Activated naive CD4-positive, alpha-beta T cell treated with anti-CD3 and anti-CD28 coated beads, Interleukin-2, amount 50 U/mL, for 24 hours (primary cell): ENCODE data around the gene METTL1.
A peak's percentile ranks its signal among the peaks of the same experiment; 100 is the strongest.

ENCODE experiments used
- H3K27ac Mint-ChIP-seq: one replicate; pipeline ENCODE4 v1.8.0; 2021; ENCODE audit warnings: mild to moderate bottlenecking, mixed read lengths
- H3K27me3 Mint-ChIP-seq: one replicate; pipeline ENCODE4 v1.8.0; 2021; ENCODE audit warnings: mixed read lengths
- H3K36me3 Mint-ChIP-seq: one replicate; pipeline ENCODE4 v1.8.0; 2021; ENCODE audit warnings: mixed read lengths
- H3K4me1 Mint-ChIP-seq: one replicate; pipeline ENCODE4 v1.8.0; 2021; ENCODE audit warnings: mixed read lengths
- H3K4me3 Mint-ChIP-seq: one replicate; pipeline ENCODE4 v1.8.0; 2021; ENCODE audit warnings: mild to moderate bottlenecking, mixed read lengths
- H3K9me3 Mint-ChIP-seq: one replicate; pipeline ENCODE4 v1.8.0; 2021; ENCODE audit warnings: mixed read lengths

METTL1 gene

DNA sequence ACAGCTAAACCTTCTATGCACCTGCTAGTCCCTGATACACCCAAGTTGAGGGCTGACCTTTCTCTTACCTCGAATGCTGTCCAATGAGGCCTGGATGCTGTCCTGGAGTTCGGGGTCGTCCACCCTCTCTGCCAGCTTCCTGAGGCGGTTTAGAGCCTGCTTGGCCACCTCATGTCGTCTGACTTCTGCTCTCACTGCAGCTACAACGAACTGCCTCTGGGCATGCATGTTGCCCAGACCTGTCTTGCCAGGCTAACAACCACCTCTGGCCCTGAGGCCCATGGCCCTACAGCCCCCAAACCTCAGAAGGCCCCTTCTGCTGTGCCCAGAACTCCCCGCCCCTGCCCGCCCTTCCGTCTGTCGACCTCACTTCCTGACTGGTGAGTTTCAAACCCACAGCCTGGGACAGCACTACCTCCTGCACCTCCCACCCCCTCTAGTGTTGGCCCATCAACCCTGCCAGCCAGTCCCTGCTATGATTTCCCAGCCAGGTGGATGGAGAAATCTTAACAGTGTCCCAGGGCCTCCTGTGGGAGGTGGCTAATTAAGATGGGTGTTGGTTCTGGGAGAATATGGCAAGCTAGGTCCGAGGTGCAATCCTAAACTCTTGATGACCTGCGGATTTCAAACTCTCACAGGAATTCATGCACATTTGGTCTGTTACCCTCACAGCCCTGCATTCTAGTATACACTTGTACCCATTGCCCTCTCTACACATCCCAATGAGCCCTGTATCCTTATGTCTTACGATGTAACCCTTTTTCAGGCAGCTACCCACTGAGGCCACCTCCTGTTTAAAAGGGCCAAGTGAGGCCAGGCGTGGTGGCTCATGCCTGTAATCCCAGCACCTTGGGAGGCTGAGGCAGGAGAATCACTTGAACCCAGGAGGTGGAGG lies 29.8 kb downstream of the METTL1 start:
- Mint-ChIP-seq H3K27me3 (no peaks in the 10 kb centered on the region), H3K27ac (peak overlapping the region; percentile 77), H3K4me3 (peak overlapping the region; percentile 89), H3K36me3 (peaks cover under 1% of the 10 kb centered on the region), H3K4me1 (peaks cover 57% of the 10 kb centered on the region), H3K9me3 (no peaks in the 10 kb centered on the region)

DNA sequence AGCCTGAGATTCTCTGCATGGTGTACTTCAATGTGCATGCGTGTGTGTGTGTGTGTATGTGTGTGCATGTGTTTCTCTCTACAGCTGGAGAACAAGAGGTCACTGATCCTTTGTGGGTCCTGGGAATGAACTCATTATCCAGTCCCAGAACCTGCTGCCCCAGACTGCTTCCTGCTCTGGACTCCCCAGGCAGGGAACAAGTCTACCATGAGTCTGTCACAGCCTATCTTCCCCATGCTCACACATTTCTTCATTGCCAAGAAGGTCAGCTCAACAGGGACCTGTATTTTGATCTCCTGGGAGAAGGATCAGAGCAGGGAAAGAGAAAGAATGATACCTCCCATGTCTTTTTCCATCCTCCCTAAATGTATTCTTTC lies 30.5 kb downstream of the METTL1 start:
- peaks cover 59% of the 10 kb centered on the region for H3K4me1 Mint-ChIP-seq
- H3K27me3 Mint-ChIP-seq = no peaks in the 10 kb centered on the region
- peaks cover under 1% of the 10 kb centered on the region for H3K36me3 Mint-ChIP-seq
- H3K27ac Mint-ChIP-seq = peak overlapping the region; percentile 77
- H3K9me3 Mint-ChIP-seq = no peaks in the 10 kb centered on the region
- peak overlapping the region; percentile 89 for H3K4me3 Mint-ChIP-seq

DNA sequence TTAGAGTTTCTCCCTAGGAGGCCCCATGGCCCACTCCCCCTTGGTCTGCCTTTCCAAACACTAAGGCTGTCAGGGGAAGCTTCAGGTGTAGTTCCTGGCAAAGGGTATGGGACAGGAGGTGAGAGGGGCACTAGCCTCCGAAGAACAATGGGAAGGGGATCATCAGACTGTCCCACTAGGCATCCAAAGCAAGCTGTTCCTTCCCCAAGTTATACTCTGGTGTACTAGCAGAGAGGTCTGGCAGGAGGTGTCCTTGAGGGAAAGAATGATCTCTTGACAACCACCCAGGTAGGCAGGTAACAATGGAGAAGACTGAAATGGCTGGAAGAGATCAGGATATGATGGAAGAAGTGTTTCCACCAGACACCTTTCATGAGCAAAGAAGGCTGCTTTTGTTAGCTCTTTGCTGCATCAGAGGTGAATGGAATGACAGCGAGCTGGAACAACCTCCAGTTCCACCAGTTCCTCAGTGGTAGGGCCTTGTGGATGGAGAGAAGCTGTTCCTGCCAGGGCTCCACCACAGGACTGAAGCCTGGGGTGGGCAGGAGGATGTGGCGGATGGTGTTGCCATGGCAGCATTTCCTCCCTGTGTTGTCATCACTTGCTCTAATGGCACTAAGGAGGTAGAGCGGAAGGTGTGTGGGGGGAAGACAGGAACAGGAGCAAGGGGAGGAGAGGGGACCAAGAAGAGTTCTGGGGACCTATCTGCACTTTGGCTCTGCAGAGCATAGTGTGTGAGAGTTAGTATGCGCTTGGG lies 31.1 kb downstream of the METTL1 start:
- Mint-ChIP-seq H3K4me1 (peaks cover 57% of the 10 kb centered on the region), H3K9me3 (no peaks in the 10 kb centered on the region), H3K36me3 (peaks cover 1% of the 10 kb centered on the region), H3K27me3 (no peaks in the 10 kb centered on the region), H3K4me3 (peak overlapping the region; percentile 89), H3K27ac (peak overlapping the region; percentile 77)

DNA sequence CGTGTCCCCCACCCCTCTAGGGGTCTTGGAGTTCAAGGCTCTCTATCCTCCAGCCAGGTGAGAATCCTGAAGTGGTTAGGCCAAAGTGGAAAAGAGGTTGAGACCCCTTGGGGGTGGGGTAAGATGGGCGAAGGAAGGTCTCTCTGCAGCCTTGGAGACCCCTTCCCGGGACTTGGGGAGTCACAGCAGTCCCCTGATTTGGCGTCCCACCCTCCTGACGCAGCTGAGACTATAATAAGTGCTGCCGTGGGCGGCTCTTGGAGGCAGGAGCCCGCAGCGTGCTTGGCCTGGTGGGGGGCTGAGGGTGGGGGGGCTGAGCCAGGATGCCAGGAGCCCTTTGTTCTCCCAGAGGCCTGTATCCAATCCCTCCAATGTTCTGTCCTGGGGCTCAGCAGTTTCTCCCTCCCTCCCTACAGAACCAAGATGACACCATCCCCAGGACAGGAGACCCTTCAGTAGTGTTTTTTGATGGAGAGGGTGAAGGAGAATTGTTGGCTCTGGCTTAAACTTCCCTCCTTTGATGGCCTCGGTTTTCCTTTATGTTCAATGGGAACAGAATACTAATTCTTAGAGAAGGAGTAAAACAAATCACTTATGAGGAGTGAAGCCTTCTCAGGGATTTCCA lies 31.9 kb downstream of the METTL1 start:
- H3K36me3 Mint-ChIP-seq = peaks cover 1% of the 10 kb centered on the region
- peak overlapping the region; percentile 51 for H3K27ac Mint-ChIP-seq
- no peaks in the 10 kb centered on the region for H3K27me3 Mint-ChIP-seq
- H3K9me3 Mint-ChIP-seq = no peaks in the 10 kb centered on the region
- peaks cover 54% of the 10 kb centered on the region for H3K4me1 Mint-ChIP-seq
- peak overlapping the region; percentile 54 for H3K4me3 Mint-ChIP-seq

GRCh38 chr12:57739387-57739786 lies 32.5 kb downstream of the METTL1 start:
- H3K27me3 Mint-ChIP-seq = no peaks in the 10 kb centered on the region
- peaks cover 1% of the 10 kb centered on the region for H3K36me3 Mint-ChIP-seq
- H3K27ac Mint-ChIP-seq = peak overlapping the region; percentile 87
- no peaks in the 10 kb centered on the region for H3K9me3 Mint-ChIP-seq
- H3K4me3 Mint-ChIP-seq = peak overlapping the region; percentile 67
- H3K4me1 Mint-ChIP-seq = peaks cover 54% of the 10 kb centered on the region

DNA sequence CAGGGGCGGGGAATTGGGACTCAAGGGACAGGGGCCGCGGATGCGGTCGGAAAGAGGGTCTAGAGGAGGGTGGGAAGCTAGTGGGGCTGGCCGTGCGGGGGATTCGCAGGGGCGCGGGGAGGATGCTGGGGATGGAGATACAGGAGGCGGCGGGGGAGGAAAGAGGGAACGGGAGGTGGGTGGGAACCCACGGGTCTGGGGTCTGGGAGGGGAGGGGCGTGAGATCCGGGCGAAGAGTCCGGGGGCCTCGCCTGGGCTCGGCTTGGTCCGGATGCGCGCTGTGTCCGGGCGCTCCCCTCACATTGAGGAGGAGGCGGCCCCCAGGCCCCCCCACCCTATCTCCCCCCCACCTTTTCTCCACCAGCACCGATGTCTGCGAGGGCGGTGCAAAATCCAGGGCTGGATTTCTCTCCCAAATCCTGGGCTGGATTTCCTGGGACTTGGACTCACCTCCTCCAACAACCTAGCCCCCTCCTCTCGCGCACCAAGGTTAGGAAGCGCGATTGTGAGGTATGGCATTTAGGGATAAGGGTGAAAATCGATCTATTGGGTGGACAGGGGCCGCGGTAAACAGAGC lies 33.2 kb downstream of the METTL1 start, which contains the start of gene AGAP2:
TSS of gene AGAP2 (minus strand) at position 82 of the 577 bp plus-strand sequence. CDS start 496 bp downstream, outside the sequence.
- peaks cover 1% of the 10 kb centered on the region for H3K36me3 Mint-ChIP-seq
- H3K4me3 Mint-ChIP-seq = peak within 1 kb of the TSS; percentile 67
- H3K27ac Mint-ChIP-seq = peak within 1 kb of the TSS; percentile 87
- no peaks in the 10 kb centered on the region for H3K9me3 Mint-ChIP-seq
- no peaks in the 10 kb centered on the region for H3K27me3 Mint-ChIP-seq
- H3K4me1 Mint-ChIP-seq = peaks cover 48% of the 10 kb centered on the region

GRCh38 chr12:57737467-57738460 lies 34.1 kb downstream of the METTL1 start:
- Mint-ChIP-seq H3K27ac (no peak overlapping the region), H3K9me3 (no peaks in the 10 kb centered on the region), H3K36me3 (peaks cover 1% of the 10 kb centered on the region), H3K27me3 (no peaks in the 10 kb centered on the region), H3K4me3 (no peak overlapping the region), H3K4me1 (peaks cover 46% of the 10 kb centered on the region)

DNA sequence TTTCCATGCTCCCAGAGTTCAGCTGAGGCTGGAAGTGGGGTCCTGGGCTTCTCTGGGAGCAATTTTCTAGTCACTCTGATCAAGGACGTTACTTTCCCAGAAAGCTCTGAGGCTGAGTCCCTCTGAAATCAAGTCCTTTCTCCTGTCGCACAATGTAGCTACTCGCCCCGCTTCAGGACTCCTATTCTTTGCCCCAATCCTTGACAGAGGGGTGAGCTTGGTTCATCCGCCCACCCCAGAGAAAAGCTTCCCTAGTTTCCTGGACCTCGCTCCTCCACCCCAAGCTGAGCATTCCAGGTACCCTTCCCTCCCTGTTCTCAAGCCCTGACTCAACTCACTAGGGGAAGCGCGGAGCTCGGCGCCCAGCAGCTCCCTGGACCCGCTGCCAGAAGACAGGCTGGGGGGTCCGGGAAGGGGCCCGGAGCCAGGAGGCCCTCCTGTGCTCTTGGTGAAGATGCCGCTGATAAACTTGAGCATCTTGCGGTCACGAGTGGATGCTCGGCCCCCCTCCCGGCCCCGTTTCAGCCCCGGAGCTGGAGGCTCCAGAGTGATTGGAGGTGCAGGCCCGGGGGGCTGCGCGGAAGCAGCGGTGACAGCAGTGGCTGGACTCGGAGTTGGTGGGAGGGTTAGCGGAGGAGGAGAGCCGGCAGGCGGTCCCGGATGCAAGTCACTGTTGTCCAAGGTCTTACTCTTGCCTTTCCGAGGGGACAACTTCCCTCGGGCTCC lies 35.0 kb downstream of the METTL1 start:
- H3K36me3 Mint-ChIP-seq = peaks cover 3% of the 10 kb centered on the region
- H3K4me3 Mint-ChIP-seq = no peak overlapping the region

GRCh38 chr12:57735952-57736740 lies 35.8 kb downstream of the METTL1 start:
- peaks cover 5% of the 10 kb centered on the region for H3K36me3 Mint-ChIP-seq
- H3K27ac Mint-ChIP-seq = peak overlapping the region; percentile 65
- no peaks in the 10 kb centered on the region for H3K27me3 Mint-ChIP-seq
- H3K9me3 Mint-ChIP-seq = no peaks in the 10 kb centered on the region
- no peak overlapping the region for H3K4me3 Mint-ChIP-seq
- H3K4me1 Mint-ChIP-seq = peaks cover 39% of the 10 kb centered on the region

More for the DNA sequence above, 35.0 kb downstream of the METTL1 start:
- Mint-ChIP-seq H3K9me3 (no peaks in the 10 kb centered on the region), H3K4me1 (peaks cover 41% of the 10 kb centered on the region), H3K27ac (peak overlapping the region; percentile 65), H3K27me3 (no peaks in the 10 kb centered on the region)

- peaks cover 5% of the 10 kb centered on the region for H3K36me3 Mint-ChIP-seq
- H3K9me3 Mint-ChIP-seq = no peaks in the 10 kb centered on the region
- peak overlapping the region; percentile 30 for H3K27ac Mint-ChIP-seq
- no peak overlapping the region for H3K4me3 Mint-ChIP-seq
- no peaks in the 10 kb centered on the region for H3K27me3 Mint-ChIP-seq
- peaks cover 31% of the 10 kb centered on the region for H3K4me1 Mint-ChIP-seq
Measured at GRCh38 chr12:57735198-57735855, 36.6 kb downstream of the METTL1 start.

- Mint-ChIP-seq H3K27ac (no peak overlapping the region), H3K4me3 (no peak overlapping the region), H3K36me3 (peaks cover 7% of the 10 kb centered on the region), H3K4me1 (peaks cover 25% of the 10 kb centered on the region), H3K9me3 (no peaks in the 10 kb centered on the region), H3K27me3 (no peaks in the 10 kb centered on the region)
Measured at GRCh38 chr12:57734591-57734990, 37.3 kb downstream of the METTL1 start.

- Mint-ChIP-seq H3K4me3 (no peak overlapping the region), H3K9me3 (no peaks in the 10 kb centered on the region), H3K27ac (no peak overlapping the region), H3K27me3 (no peaks in the 10 kb centered on the region), H3K4me1 (peaks cover 18% of the 10 kb centered on the region), H3K36me3 (peaks cover 7% of the 10 kb centered on the region)
Measured at GRCh38 chr12:57733928-57734327, 38.0 kb downstream of the METTL1 start.
